DMS 273 treated with DMSO at 0.1 percent for 48 hours (cell line): Measurements from ENCODE around the gene BBS12.
"Not testable (repeated sequence)": the region's sequence is repeated elsewhere in the genome, so short reads cannot be mapped to it uniquely, and the experiment has no call there.

ENCODE experiments used
- DNase-seq: peaks from one replicate; lab custom pipeline; 2025; lab: John Stamatoyannopoulos, UW

Gene BBS12

GRCh38 chr4:122765692-122766352 is 33.3 kb downstream of the BBS12 start:
- no peak for DNase-seq

GRCh38 chr4:122766353-122766705 is 33.8 kb downstream of the BBS12 start:
- DNase-seq, result no peak

- no peak for DNase-seq
These were observed 34.4 kb downstream of the BBS12 start for GRCh38 chr4:122766950-122767349.

GRCh38 chr4:122771724-122772123 is 39.2 kb downstream of the BBS12 start:
- DNase-seq, result no peak

GRCh38 chr4:122772311-122772710 is 39.8 kb downstream of the BBS12 start:
- no peak for DNase-seq

GRCh38 chr4:122772986-122773385 is 40.5 kb downstream of the BBS12 start:
- no peak for DNase-seq

- DNase-seq, result no peak
These were observed 42.5 kb downstream of the BBS12 start for GRCh38 chr4:122775039-122775438.

- DNase-seq, result no peak
These were observed 43.7 kb downstream of the BBS12 start for GRCh38 chr4:122775987-122776836.

GRCh38 chr4:122776916-122777315 is 44.4 kb downstream of the BBS12 start:
- DNase-seq, result no peak

GRCh38 chr4:122777846-122778673 is 45.6 kb downstream of the BBS12 start:
- no peak for DNase-seq

- DNase-seq, result no peak
These were observed 49.0 kb downstream of the BBS12 start for GRCh38 chr4:122781486-122781885.

GRCh38 chr4:122783301-122784215 is 51.1 kb downstream of the BBS12 start:
- DNase-seq, result no peak

GRCh38 chr4:122784261-122784660 is 51.8 kb downstream of the BBS12 start:
- no peak for DNase-seq

GRCh38 chr4:122785099-122785498 is 52.6 kb downstream of the BBS12 start:
- DNase-seq, result no peak

- DNase-seq, result not testable (repeated sequence)
These were observed 53.8 kb downstream of the BBS12 start for GRCh38 chr4:122786296-122786695.

GRCh38 chr4:122786920-122787319 is 54.4 kb downstream of the BBS12 start:
- not testable (repeated sequence) for DNase-seq

- no peak for DNase-seq
These were observed 55.4 kb downstream of the BBS12 start for GRCh38 chr4:122787940-122788339.

GRCh38 chr4:122788935-122789334 is 56.4 kb downstream of the BBS12 start:
- DNase-seq, result no peak

- DNase-seq, result no peak
These were observed 61.3 kb downstream of the BBS12 start for GRCh38 chr4:122793811-122794210.
